ENCODE data around the gene ZCCHC18.

The ZCCHC18 gene

DNA sequence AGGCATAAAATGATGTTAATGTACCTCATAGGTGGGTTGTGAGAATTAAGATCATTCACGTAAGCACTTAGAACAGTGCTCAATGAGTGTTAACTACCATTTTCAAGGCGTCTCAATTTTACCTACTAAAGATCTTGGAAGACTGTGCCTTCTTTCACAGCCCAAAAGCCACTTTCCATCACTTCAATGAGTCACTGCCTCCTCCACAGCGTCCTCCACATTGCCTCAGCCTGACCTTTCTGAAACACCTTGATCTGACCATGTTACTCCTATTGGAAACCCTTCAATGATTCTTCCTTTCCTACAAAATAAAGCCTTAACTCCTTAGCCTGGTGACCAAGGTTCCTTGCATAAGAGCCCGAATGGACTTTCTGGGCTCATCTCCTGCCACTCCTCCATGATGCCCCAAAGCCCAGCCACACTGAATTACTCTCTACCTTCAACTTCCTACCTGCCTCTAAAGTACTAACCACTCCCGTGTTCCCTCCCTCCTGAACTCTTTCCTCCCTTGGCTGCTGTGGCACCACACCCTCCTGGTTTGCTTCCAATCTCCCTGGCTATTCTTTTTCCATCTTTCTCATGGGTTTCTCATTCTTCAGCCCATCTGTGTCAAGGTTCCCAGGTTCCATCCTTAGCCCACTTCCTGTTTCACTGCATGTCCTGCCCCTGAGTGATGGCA is 22.4 kb downstream of the ZCCHC18 start:
- no peak for DNase-seq

DNA sequence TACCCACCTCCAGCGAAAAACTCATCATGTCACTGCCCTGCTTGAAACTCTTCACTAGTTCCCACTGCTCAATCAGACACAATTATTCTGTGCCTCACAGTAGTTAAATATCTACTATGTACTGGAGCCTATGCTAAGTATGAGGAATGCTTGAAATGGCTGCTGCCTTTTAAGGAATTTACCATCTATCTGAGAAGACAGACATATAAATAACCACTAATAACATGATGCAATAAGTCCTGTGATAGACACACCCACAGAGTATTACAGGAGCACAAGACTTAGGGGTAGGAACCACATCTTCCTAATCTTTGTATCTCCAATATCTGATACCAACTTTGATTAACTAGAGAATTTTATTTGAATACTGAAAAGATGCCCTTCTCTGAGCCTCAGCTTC is 23.4 kb downstream of the ZCCHC18 start:
- no peak for DNase-seq

DNA sequence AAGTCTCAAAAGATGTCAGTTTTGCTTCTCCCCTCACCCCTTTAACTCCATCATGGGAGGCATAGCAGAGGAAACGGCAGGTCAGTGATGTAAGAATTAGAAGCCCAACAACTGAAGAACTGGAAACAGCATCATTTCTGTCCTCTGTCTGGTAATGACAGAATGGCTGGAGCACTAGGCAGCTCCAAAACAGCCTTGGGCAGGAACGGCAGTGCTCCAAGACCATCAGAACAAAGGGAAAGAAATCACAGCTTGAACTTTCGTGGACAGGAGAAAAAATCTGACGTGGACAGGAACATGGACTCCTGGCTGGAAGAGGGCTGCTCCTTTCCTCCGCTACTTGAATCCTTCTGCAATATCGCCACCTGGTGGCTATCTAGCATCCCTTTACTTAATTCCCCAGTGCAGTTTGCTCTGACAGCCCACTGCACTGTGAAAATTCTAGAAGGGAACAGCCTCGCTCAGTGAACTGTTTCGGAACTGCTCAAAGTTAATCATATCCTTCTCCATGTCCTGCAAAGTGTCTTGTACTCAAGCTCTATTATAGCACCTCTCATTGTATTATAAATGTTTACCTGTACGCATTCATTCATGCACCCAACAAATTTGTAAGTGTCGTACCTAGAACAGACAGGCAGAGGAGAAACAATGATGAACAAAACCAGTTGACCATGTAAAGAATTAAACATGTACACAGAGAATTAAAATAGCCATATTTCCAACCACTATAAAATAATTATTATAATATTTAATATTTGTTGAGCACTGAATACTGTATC is 24.1 kb downstream of the ZCCHC18 start:
- DNase-seq = peak; percentile 72

DNA sequence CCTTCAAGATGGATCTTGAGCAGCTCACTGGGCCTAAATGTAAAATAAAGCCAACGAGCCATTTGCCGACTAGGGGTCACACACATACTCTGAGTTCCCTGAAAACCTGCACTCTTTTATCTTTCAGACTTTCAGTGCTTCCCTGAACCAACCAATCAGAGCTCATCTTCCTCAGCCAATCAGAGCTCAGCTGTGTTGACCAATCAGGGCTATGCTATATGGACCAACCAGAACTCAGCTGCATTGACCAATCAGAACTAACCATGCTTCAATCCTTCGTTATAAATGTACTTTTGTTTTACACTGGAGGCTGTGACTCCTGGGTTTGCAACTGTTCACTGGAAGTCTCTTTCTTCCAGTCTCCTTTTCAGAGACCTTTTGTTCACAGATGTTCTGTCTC is 25.2 kb downstream of the ZCCHC18 start:
- DNase-seq = no peak

DNA sequence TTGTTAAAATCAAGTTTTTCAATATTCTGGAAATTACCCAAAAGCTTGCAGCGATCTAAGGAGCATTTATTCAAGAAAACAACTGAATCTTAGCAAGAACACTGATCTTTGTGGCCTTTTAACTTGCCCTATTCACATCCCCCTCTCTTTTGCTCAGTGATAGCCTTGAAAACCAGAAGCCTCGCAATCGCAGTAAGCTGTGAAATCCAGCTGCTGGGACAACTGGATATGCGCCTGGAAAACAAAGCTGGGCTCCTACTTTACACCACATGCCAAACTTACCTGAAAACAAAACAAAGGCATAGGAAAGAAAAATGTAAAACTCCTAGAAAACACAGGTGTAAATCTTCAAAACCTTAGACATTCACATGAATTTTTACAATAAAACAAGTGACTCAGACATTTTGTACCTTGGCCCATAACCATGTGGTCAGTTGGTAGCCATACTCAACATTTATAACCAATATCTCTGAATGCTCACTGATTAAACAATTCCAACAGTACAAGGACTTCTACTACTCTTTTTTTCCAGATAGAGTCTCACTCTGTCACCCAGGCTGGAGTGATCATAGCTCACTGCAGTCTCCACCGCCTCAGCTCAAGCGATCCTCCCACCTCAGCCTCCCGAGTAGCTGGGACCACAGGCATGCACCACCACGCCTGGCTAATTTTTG is 28.9 kb downstream of the ZCCHC18 start:
- DNase-seq = no peak

DNA sequence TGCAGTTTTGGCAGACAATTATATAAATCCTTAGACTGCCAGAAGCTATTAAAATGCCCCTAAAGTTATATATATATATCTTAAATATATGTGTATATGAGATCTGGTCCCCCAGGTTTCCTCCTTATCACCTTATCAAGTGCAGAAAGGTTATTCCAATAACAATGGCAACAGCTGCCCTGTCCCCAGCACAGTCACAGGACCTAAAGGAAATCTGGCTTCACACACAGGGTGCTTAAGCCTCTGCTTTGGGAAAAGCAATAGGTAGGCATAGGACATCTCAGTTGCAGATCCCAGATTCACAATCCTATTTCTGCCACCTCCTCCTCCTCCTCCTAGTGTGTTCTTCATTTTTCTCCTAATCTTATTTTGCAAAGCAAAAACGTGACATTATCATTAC is 38.7 kb downstream of the ZCCHC18 start:
- no peak for DNase-seq

DNA sequence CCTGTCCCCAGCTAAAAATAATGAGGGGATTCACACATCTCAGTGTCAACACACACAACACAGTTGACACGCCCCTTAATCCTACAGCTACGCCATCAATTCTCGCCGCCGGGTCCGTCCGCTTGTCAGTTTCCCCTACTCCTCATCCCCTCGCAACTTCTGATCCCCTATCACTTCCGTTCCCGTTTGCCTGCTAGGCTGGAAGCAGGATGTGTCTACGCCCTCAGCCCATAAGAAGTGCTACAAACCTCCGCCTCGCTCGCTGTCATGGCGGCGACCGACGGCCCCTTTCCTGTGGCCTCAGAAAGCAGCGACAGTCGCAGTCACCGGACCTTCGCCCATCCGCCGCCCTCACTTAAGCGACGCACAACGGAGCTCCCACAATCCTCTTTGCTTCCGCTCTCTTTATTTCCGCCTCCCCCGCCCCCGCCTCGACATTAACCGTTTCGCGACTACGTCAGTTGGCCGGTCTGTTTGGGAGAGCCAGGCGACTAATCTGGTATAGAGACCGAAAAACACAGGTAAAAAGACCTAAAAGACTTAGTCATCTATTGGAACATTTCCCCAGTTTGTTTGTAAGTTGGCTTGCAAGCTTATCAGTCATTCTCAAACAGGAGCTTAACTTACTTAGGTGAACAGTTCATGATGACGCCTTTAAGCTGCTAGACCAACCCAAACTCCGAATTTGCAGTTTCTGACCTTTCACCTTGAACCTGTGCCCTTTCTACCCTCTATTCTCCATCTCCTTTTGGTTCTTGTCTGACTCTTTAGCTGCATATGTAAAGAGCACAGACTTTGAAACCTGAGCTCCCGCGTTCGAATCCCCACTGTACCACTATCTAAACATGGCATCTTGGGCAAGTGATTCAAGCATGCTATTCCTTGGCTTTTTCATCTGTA is 44.6 kb downstream of the ZCCHC18 start, which contains the start of gene SLC25A53:
TSS of gene SLC25A53 (minus strand) at position 380 of the 900 bp plus-strand sequence. CDS start 51,752 bp downstream, outside the sequence.
- DNase-seq = peak; percentile 83

All from NCI-H187 treated with DMSO at 0.1 percent for 48 hours (cell line).